Glutamatergic neuron (in vitro differentiated cells): ENCODE measurements around the gene VAV2. TPM values are rescaled to one million over a fixed set of nuclear protein-coding genes. Genes with fewer than 3 reads are reported as not detected.

Source experiments
- DNase-seq: peaks from one replicate; pipeline ENCODE4 v3.0.0; 2022
- H3K27ac Mint-ChIP-seq: one replicate; pipeline ENCODE4 v1.8.0; 2020; ENCODE audit warnings: mild to moderate bottlenecking, mixed read lengths, inconsistent platforms; ENCODE audit not compliant: unreplicated experiment
- H3K27me3 Mint-ChIP-seq: one replicate; pipeline ENCODE4 v1.8.0; 2020; ENCODE audit warnings: mild to moderate bottlenecking, moderate library complexity, mixed read lengths, inconsistent platforms; ENCODE audit not compliant: unreplicated experiment
- H3K36me3 Mint-ChIP-seq: one replicate; pipeline ENCODE4 v1.8.0; 2020; ENCODE audit warnings: mild to moderate bottlenecking, mixed read lengths, inconsistent platforms; ENCODE audit not compliant: unreplicated experiment
- H3K4me1 Mint-ChIP-seq: one replicate; pipeline ENCODE4 v1.8.0; 2020; ENCODE audit warnings: mild to moderate bottlenecking, low read depth, mixed read lengths, inconsistent platforms; ENCODE audit not compliant: unreplicated experiment
- H3K4me3 Mint-ChIP-seq: one replicate; pipeline ENCODE4 v1.8.0; 2020; ENCODE audit warnings: mild to moderate bottlenecking, mixed read lengths, inconsistent platforms; ENCODE audit not compliant: unreplicated experiment
- H3K9me3 Mint-ChIP-seq: one replicate; pipeline ENCODE4 v1.8.0; 2020; ENCODE audit warnings: mild to moderate bottlenecking, moderate library complexity, mixed read lengths, inconsistent platforms; ENCODE audit not compliant: unreplicated experiment
- total RNA-seq: library from RNA; stranded (reverse); fragmentation: NEBNext Ultra II Directional; extraction: Animal tissue kit (Norgen Biotek cat#: 25700); gene quantifications from one replicate; pipeline ENCODE4 v1.2.1, GENCODE V29; 2021; ENCODE audit not compliant: unreplicated experiment
- TF ChIP-seq, protein P1 (sequence below): fragments of 200-600 bp; sonication (generic); IDR thresholded peaks from one replicate; pipeline ENCODE4 v1.5.0; 2021; ENCODE audit not compliant: partially characterized antibody, unreplicated experiment

The VAV2 gene
- total RNA-seq, 1 donor from 2014 or later: 270 TPM

DNA sequence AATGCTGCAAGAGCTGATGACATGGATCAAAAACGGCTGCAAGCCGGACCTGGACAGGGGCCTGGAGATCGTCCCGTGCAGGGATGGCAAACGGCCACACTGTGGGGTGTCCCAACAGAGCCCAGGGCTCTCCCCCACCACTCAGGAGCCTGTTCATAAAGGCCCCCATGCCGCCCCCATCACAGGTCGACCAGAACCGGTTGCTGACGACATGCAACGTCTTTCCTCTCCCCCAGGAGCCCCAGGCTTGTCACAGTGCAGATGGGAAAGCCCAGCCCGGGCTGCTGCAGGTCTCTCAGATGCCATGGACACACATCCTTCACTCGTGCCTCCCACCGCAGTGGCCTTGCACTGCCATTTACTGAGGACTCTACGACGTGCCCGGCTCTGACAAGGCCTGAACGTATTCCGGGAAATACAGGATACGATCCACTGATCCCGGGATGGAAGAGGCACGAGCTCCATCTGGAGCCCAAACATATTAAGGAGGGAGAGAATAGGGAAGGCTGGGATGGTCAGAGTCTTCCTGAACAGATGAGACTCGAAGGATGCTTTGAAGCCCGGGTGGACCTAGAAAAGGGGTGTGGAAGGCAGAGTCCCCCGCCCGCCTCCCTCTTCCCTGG is 177.4 kb downstream of the VAV2 start:
- TF ChIP-seq, protein P1, sequence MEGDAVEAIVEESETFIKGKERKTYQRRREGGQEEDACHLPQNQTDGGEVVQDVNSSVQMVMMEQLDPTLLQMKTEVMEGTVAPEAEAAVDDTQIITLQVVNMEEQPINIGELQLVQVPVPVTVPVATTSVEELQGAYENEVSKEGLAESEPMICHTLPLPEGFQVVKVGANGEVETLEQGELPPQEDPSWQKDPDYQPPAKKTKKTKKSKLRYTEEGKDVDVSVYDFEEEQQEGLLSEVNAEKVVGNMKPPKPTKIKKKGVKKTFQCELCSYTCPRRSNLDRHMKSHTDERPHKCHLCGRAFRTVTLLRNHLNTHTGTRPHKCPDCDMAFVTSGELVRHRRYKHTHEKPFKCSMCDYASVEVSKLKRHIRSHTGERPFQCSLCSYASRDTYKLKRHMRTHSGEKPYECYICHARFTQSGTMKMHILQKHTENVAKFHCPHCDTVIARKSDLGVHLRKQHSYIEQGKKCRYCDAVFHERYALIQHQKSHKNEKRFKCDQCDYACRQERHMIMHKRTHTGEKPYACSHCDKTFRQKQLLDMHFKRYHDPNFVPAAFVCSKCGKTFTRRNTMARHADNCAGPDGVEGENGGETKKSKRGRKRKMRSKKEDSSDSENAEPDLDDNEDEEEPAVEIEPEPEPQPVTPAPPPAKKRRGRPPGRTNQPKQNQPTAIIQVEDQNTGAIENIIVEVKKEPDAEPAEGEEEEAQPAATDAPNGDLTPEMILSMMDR: no peak
- peak overlapping the region; percentile 40 for H3K4me3 Mint-ChIP-seq
- peaks cover 4% of the 10 kb centered on the region for H3K36me3 Mint-ChIP-seq
- DNase-seq: no peak
- H3K9me3 Mint-ChIP-seq: peaks cover 48% of the 10 kb centered on the region
- H3K27ac Mint-ChIP-seq: peak overlapping the region; percentile 86
- peaks cover 48% of the 10 kb centered on the region for H3K4me1 Mint-ChIP-seq
- H3K27me3 Mint-ChIP-seq: peaks cover 23% of the 10 kb centered on the region

DNA sequence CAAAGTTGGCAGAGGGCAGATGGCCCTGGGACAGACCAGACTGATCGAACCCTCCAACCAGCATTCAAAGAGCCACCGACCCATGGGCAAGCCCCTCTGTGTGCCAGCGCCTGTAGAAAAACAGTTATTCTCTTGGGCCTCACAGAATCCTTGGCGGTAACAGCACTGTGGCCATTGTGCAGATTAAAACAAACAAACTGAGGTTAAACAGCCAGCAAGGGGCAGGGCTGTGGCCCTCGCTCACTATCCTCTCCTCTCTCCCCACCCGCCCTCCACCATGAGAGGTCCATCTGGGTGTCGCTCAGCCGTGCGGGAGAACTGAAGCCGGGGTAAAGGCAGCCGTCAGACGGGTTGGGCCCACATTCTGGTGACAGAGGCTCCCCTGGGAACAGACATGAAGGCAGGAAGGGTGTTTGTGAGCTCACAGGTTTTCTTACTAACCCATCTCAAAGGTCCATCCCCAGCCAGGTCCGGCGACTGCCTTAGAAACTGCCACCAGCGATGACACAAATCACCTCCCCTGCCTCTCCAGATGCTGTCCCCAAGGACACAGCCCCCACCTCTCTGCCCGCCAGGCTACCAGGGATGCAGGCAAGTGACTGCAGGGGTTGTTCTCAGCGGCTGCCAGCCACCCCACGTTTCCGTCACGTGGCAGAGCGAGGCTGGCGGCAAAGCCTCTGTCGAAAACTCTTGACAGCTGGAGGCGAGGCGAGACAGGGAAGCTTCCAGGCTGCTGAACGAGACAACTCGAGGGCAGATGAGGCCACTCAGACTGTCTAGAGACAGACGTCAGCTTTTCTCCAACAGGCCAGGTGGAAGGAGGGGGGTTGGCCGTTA is 178.2 kb downstream of the VAV2 start:
- peak overlapping the region; percentile 40 for H3K4me3 Mint-ChIP-seq
- TF ChIP-seq, protein P1: no peak
- peak; percentile 74 for DNase-seq
- peaks cover 45% of the 10 kb centered on the region for H3K9me3 Mint-ChIP-seq
- peaks cover 28% of the 10 kb centered on the region for H3K27me3 Mint-ChIP-seq
- peak overlapping the region; percentile 86 for H3K27ac Mint-ChIP-seq
- H3K4me1 Mint-ChIP-seq: peaks cover 44% of the 10 kb centered on the region
- H3K36me3 Mint-ChIP-seq: peaks cover 4% of the 10 kb centered on the region

DNA sequence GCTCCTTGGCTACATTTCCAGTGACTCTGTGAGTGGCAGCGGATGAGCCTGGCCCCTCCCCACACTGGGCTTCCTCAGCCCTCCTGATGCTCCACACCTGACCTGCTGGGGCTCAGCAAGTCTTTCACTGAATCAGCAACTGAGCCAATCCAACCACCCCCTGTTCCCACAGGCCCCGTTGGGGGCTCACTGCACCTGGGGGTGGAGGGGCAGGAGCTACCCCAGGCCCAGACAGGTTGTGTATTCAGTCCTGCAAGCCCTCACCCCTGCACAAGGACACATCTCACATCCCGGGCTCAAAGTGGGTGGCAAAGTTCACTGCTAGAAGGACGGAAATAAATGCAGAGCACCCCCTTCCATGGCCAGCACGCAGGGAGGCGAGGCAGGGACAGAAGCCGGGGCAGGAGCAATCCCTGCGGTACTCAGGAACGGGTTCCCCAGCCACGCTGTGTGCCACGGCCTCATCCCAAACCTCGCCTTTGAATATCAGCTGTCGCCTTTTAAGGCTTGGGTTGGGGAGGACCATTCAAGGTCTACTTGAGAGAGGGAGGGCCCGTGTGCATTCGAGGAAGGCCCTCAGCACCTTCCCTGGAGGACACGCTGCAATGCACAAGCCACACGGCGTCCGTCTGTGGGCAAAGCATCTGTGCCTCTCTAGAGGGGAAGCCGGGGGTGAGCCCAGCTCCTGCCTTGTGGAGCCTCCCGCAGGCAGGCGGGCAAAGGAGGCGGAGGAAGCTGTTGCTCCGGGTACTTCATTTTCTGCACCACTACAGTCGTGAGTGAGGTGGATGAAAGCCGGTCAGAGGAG is 179.0 kb downstream of the VAV2 start:
- peaks cover 44% of the 10 kb centered on the region for H3K9me3 Mint-ChIP-seq
- H3K36me3 Mint-ChIP-seq: peaks cover 4% of the 10 kb centered on the region
- H3K27ac Mint-ChIP-seq: peak overlapping the region; percentile 39
- peaks cover 38% of the 10 kb centered on the region for H3K4me1 Mint-ChIP-seq
- TF ChIP-seq, protein P1: no peak
- peaks cover 23% of the 10 kb centered on the region for H3K27me3 Mint-ChIP-seq
- DNase-seq: no peak
- H3K4me3 Mint-ChIP-seq: no peak overlapping the region

DNA sequence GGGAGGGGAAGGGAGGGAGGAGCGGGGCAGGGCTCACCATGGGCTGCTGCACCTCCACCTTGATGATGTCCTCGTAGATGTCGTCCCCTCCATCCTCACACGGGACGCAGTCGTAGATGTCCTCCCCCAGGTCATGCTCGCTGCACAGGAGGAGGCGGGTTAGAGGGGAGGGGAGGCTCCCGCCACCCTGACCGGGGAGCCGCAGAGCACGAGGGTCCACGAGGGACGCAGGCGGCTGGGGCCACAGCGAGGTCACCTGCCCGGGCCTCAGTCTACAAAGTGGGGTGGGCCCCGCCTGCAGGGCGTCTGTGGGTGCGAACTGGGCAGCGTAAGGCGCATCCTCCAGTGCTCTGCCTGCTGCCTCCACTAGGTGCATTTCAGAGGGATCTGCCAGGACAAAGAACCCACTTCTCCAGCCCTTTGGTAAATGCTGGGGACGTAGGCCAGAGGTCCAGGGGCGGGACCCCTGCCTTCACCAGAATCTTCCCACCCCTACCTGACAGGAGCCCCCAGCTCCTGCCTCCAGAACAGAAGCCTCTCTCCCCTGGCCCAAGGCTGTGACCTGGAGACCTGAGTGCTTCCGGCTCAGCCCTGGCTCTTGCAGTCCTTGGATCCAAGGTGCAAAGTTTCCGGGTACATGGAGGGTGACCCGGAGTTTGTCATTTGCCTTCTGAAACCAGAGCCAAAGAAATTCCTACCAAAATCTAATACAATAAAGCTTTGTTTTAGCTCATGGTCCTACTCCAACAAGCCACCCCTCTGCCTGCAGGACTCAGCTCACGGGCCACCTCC is 179.9 kb downstream of the VAV2 start:
- Mint-ChIP-seq H3K4me3 (no peak overlapping the region), H3K27me3 (peaks cover 18% of the 10 kb centered on the region), H3K27ac (no peak overlapping the region), H3K36me3 (no peaks in the 10 kb centered on the region), H3K9me3 (peaks cover 38% of the 10 kb centered on the region), H3K4me1 (peaks cover 34% of the 10 kb centered on the region)
- TF ChIP-seq, protein P1: no peak
- no peak for DNase-seq
